ENCODE measurements around the gene PCDHGA6. TPM values are rescaled to one million over a fixed set of nuclear protein-coding genes. Genes with fewer than 3 reads are reported as not detected.

The PCDHGA6 gene
- total RNA-seq, 2 donors from 2014 or later = 0.82 to 1.5 TPM

DNA sequence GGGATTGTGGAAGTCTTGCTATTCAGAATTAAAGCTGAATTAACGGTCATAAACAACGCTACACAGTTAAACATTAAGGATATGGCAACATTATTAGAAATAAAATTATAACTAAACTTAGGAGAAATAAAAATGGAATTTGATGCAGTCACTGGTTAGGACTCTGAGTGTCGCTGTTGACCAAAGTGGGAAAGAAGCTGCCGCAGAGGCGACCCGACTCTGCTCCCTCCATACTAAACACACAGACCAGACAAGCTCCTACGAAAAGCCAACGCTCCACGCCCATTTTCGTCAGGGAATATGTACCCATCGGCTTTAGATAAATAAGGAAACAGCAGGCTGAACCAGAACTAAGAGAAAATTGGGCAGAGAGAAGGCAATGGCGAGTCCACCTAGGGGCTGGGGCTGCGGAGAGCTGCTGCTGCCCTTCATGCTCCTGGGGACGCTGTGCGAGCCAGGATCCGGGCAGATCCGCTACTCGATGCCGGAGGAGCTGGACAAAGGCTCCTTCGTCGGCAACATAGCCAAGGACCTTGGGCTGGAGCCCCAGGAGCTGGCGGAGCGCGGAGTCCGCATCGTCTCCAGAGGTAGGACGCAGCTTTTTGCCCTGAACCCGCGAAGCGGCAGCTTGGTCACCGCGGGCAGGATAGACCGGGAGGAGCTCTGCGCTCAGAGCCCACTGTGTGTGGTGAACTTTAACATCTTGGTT lies 9.6 kb upstream of the PCDHGA6 start, which contains the start of gene PCDHGA5:
Gene PCDHGA5 (plus strand): TSS at position 211 of the 709 bp plus-strand sequence. CDS start 169 bp downstream, at position 380.
- Histone ChIP-seq H3K27ac (no peak within 1 kb of the TSS), H3K36me3 (no peaks in the 10 kb centered on the region), H3K4me3 (no peak within 1 kb of the TSS), H3K9ac (ENCODE audit: low read depth in 2 of 2, low read length in 2 of 2) (no peak within 1 kb of the TSS), H3K4me1 (no peaks in the 10 kb centered on the region), H3K9me3 (no peaks in the 10 kb centered on the region), H3K27me3 (no peaks in the 10 kb centered on the region)
- no peak for DNase-seq
- intact Hi-C loops (cut with DNase I) = no loop called here
- TF ChIP-seq, protein P1, sequence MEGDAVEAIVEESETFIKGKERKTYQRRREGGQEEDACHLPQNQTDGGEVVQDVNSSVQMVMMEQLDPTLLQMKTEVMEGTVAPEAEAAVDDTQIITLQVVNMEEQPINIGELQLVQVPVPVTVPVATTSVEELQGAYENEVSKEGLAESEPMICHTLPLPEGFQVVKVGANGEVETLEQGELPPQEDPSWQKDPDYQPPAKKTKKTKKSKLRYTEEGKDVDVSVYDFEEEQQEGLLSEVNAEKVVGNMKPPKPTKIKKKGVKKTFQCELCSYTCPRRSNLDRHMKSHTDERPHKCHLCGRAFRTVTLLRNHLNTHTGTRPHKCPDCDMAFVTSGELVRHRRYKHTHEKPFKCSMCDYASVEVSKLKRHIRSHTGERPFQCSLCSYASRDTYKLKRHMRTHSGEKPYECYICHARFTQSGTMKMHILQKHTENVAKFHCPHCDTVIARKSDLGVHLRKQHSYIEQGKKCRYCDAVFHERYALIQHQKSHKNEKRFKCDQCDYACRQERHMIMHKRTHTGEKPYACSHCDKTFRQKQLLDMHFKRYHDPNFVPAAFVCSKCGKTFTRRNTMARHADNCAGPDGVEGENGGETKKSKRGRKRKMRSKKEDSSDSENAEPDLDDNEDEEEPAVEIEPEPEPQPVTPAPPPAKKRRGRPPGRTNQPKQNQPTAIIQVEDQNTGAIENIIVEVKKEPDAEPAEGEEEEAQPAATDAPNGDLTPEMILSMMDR (IDR thresholded peaks at IDR 0.05) = no peak

DNA sequence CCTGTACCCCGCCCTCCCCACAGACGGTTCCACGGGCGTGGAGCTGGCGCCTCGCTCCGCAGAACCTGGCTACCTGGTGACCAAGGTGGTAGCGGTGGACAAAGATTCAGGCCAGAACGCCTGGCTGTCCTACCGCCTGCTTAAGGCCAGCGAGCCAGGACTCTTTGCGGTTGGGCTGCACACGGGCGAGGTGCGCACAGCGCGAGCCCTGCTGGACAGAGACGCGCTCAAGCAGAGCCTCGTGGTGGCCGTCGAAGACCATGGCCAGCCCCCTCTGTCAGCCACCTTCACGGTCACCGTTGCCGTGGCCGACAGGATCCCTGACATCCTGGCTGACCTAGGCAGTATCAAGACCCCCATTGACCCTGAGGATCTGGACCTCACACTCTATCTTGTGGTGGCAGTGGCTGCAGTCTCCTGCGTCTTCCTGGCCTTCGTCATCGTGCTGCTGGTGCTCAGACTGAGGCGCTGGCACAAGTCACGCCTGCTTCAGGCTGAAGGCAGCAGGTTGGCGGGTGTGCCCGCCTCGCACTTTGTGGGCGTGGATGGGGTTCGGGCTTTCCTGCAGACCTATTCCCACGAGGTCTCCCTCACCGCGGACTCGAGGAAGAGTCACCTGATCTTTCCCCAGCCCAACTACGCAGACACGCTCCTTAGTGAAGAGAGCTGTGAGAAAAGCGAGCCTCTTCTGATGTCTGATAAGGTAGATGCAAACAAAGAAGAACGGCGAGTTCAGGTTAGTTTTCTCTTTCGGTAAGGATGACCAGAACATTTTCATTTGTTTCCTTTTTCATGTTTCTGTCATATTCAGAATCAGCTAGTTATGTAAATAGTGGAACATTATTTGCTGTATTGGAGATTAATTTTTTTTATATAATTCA lies 7.4 kb upstream of the PCDHGA6 start:
- intact Hi-C loops (cut with DNase I) = no loop called here

DNA sequence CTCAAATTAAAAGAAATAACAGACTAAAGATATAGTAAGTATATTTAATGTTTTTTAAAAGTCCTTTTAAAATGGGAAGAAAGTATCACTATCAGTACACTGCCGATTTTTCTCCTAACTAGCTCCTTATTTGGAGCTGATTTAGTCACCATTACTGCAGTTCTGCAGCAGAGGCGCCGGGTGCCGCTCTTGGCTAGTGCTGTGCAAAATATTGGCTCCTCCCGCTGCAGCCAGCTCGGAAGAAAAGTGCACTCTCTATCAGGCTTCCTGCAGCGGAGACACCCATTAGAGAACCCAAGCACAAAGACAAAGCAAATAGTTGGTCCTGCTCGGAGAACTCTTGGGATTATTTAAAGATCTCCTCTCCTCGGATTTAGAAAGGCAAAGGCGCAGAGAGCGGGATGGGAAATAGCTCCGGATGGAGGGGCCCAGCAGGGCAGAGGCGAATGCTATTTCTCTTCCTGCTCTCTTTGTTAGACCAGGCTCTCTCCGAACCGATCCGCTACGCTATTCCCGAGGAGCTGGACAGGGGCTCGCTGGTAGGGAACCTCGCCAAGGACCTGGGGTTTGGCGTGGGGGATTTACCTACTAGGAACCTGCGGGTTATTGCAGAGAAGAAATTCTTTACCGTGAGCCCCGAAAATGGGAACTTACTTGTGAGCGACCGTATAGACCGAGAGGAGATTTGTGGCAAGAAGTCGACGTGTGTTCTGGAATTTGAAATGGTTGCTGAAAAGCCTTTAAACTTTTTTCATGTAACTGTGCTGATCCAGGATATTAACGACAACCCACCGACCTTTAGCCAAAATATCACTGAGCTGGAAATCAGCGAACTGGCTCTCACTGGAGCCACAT lies 3.5 kb upstream of the PCDHGA6 start, which contains the start of gene PCDHGB3:
Gene PCDHGB3 (plus strand): TSS at position 249 of the 855 bp plus-strand sequence. CDS start 153 bp downstream, at position 402.
- no peak within 1 kb of the TSS for H3K9ac ChIP-seq (ENCODE audit: low read depth in 2 of 2, low read length in 2 of 2)
- no peaks in the 10 kb centered on the region for H3K4me1 ChIP-seq
- intact Hi-C loops (cut with DNase I) = no loop called here
- no peak within 1 kb of the TSS for H3K4me3 ChIP-seq
- TF ChIP-seq, protein P1 (IDR thresholded peaks at IDR 0.05) = no peak
- H3K27me3 ChIP-seq = no peaks in the 10 kb centered on the region
- no peak within 1 kb of the TSS for H3K27ac ChIP-seq
- H3K9me3 ChIP-seq = peaks cover 13% of the 10 kb centered on the region
- no peaks in the 10 kb centered on the region for H3K36me3 ChIP-seq
- no peak for DNase-seq

More for the DNA sequence above, 7.4 kb upstream of the PCDHGA6 start:
- no peak for DNase-seq
- no peaks in the 10 kb centered on the region for H3K36me3 ChIP-seq
- H3K9ac ChIP-seq (ENCODE audit: low read depth in 2 of 2, low read length in 2 of 2) = no peak overlapping the region
- TF ChIP-seq, protein P1 (IDR thresholded peaks at IDR 0.05) = no peak
- H3K4me3 ChIP-seq = no peak overlapping the region
- no peaks in the 10 kb centered on the region for H3K9me3 ChIP-seq
- H3K27me3 ChIP-seq = no peaks in the 10 kb centered on the region
- no peak overlapping the region for H3K27ac ChIP-seq
- no peaks in the 10 kb centered on the region for H3K4me1 ChIP-seq

DNA sequence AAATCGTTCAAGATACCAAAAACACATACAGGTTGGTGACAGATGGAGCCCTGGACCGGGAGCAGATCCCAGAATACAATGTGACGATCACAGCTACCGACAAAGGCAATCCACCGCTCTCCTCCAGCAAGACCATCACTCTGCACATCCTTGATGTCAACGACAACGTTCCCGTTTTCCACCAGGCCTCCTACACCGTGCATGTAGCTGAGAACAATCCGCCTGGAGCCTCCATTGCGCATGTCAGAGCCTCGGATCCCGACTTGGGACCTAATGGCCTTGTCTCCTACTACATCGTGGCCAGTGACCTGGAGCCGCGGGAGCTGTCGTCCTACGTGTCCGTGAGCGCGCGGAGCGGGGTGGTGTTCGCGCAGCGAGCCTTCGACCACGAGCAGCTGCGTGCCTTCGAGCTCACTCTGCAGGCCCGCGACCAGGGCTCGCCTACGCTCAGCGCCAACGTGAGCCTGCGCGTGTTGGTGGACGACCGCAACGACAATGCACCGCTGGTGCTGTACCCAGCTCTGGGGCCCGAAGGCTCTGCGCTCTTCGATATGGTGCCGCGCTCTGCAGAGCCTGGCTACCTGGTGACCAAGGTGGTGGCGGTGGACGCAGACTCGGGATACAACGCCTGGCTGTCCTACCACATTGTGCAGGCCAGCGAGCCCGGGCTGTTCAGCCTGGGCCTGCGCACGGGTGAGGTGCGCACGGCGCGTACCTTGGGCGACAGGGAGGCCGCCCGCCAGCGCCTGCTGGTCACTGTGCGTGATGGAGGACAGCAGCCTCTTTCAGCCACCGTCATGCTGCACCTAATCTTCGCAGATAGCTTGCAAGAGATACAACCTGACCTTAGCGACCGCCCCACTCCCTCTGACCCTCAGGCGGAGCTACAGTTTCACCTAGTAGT lies 1.9 kb upstream of the PCDHGA6 start:
- H3K4me3 ChIP-seq = no peak overlapping the region
- no peak for DNase-seq
- H3K36me3 ChIP-seq = no peaks in the 10 kb centered on the region
- intact Hi-C loops (cut with DNase I) = no loop called here
- TF ChIP-seq, protein P1 (IDR thresholded peaks at IDR 0.05) = no peak
- H3K27ac ChIP-seq = no peak overlapping the region
- no peaks in the 10 kb centered on the region for H3K4me1 ChIP-seq
- H3K9me3 ChIP-seq = peaks cover 13% of the 10 kb centered on the region
- no peak overlapping the region for H3K9ac ChIP-seq (ENCODE audit: low read depth in 2 of 2, low read length in 2 of 2)
- no peaks in the 10 kb centered on the region for H3K27me3 ChIP-seq
